Karpas-422 (cell line): Measurements from ENCODE around the gene OR5C1. TPM values are rescaled to one million over a fixed set of nuclear protein-coding genes. Genes with fewer than 3 reads are reported as not detected.
"Not testable (repeated sequence)": the region's sequence is repeated elsewhere in the genome, so short reads cannot be mapped to it uniquely, and the experiment has no call there.

ENCODE experiments used
- DNase-seq: peaks from one replicate; pipeline ENCODE4 v3.0.0-alpha.2; 2015
- H2AFZ ChIP-seq: fragments of 200-600 bp; sonication (generic); 2 replicates; pipeline ENCODE4 v1.6.1; 2014; ENCODE audit warnings: antibody characterized with exemption, low read length, mixed read lengths
- H3K27ac ChIP-seq: fragments of 200-600 bp; sonication (generic); 2 replicates; pipeline ENCODE4 v1.5.1; 2014; ENCODE audit warnings: mild to moderate bottlenecking, low read length, moderate library complexity
- H3K27me3 ChIP-seq: fragments of 200-600 bp; sonication (generic); 2 replicates; pipeline ENCODE4 v1.6.1; 2014; ENCODE audit warnings: low read length, mixed read lengths
- H3K36me3 ChIP-seq: fragments of 200-600 bp; sonication (generic); 2 replicates; pipeline ENCODE4 v1.6.1; 2014; ENCODE audit warnings: low read length, mixed read lengths; ENCODE audit not compliant: insufficient read depth
- H3K4me1 ChIP-seq: fragments of 200-600 bp; sonication (generic); 2 replicates; pipeline ENCODE4 v1.6.1; 2014; ENCODE audit warnings: mild to moderate bottlenecking, low read length, mixed read lengths
- H3K4me2 ChIP-seq: fragments of 200-600 bp; sonication (generic); 2 replicates; pipeline ENCODE4 v1.6.1; 2014; ENCODE audit warnings: low read length, low read depth, mild to moderate bottlenecking; ENCODE audit not compliant: poor library complexity, severe bottlenecking
- H3K4me3 ChIP-seq: fragments of 200-600 bp; sonication (generic); 2 replicates; pipeline ENCODE4 v1.5.1; 2014; ENCODE audit warnings: mild to moderate bottlenecking, antibody characterized with exemption, low read length, mixed read lengths
- H3K79me2 ChIP-seq: fragments of 200-600 bp; sonication (generic); 2 replicates; pipeline ENCODE4 v1.6.1; 2014; ENCODE audit warnings: mild to moderate bottlenecking, low read length, mixed read lengths
- H3K9ac ChIP-seq: fragments of 200-600 bp; sonication (generic); 2 replicates; pipeline ENCODE4 v1.6.0; 2014; ENCODE audit warnings: low read length
- H3K9me2 ChIP-seq: fragments of 200-600 bp; sonication (generic), shearing (Covaris generic); replicated peaks from 2 replicates; pipeline ENCODE4 v1.6.0; 2014; ENCODE audit warnings: mild to moderate bottlenecking, low read length, moderate library complexity; ENCODE audit not compliant: insufficient read depth
- H3K9me3 ChIP-seq: fragments of 300-700, 200-600 bp; sonication (generic); 2 replicates; pipeline ENCODE4 v1.6.1; 2014; ENCODE audit warnings: low read length, mixed read lengths
- H4K20me1 ChIP-seq: fragments of 200-600 bp; sonication (generic); 2 replicates; pipeline ENCODE4 v1.6.1; 2014; ENCODE audit warnings: mild to moderate bottlenecking, antibody characterized with exemption, low read length, low read depth; ENCODE audit not compliant: insufficient read depth
- total RNA-seq: library from RNA; depleted of rRNA; stranded (reverse); fragments of >200 nt; shearing (Covaris generic); gene quantifications from 2 replicates; pipeline ENCODE4 v1.2.3, GENCODE V29; 2014; ENCODE audit warnings: low replicate concordance; rRNA removed

The OR5C1 gene
- total RNA-seq, 1 experiment from 2014 or later, result not detected

DNA sequence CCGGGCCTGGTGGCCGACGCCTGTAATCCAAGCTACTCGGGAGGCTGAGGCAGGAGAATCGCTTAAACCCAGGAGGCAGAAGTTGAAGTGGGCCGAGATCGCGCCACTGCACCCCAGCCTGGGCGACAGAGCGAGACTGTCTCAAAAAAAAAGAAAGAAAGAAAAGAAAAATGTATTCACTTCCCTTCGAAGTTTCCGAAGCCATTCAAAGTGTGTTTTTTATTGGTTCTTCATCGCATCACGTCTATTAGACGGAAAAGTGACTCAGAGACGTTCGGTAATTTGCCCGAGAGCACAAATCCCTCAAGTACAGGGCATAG, 40.2 kb downstream of the OR5C1 start:
- Histone ChIP-seq H3K9ac (peak overlapping the region; percentile 98), H3K79me2 (peaks cover 44% of the 10 kb centered on the region), H3K4me3 (peak overlapping the region; percentile 94), H3K4me2 (peak overlapping the region; percentile 95), H2AFZ (peak overlapping the region; percentile 99), H3K4me1 (peaks cover 19% of the 10 kb centered on the region), H3K36me3 (peaks cover 15% of the 10 kb centered on the region; the same call in 1 of the 2 replicates)
- H3K9me2 ChIP-seq, DNase-seq, H4K20me1 ChIP-seq, H3K9me3 ChIP-seq, H3K27ac ChIP-seq, H3K27me3 ChIP-seq: not testable (repeated sequence)

- Histone ChIP-seq H3K4me1 (peaks cover 19% of the 10 kb centered on the region), H3K27ac (no peak overlapping the region), H3K4me2 (no peak overlapping the region), H3K9me2 (no peaks in the 10 kb centered on the region; the same call in 1 of the 2 replicates), H3K36me3 (no peaks in the 10 kb centered on the region), H3K79me2 (peaks cover 12% of the 10 kb centered on the region), H3K9ac (no peak overlapping the region), H2AFZ (no peak overlapping the region), H3K4me3 (no peak overlapping the region), H3K9me3 (no peaks in the 10 kb centered on the region), H4K20me1 (peaks cover 3% of the 10 kb centered on the region; the same call in 1 of the 2 replicates), H3K27me3 (no peaks in the 10 kb centered on the region)
- no peak for DNase-seq
These were observed 43.5 kb downstream of the OR5C1 start for GRCh38 chr9:122832194-122832593.

DNA sequence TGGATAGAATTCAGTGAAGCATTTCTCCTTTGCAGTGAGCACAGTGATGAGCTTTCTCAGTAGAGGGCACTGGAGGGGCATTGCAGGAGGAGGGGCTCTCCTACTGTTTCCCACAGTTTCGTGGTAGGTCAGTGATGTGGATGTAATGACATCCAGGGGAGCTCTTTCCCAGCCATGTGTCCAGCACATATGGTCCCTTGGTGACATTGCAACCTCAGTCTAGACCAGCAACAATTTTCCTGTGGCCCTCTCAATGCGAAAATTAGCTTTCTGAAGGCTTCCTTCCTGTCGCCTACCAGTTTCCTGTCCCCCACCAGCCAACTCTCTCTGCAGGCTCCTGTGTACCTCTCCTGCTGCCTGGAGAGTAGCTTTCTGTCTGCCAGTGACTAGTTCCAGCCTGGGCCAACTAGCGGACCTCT, 46.6 kb downstream of the OR5C1 start:
- no peaks in the 10 kb centered on the region for H4K20me1 ChIP-seq
- H3K4me3 ChIP-seq, result peak overlapping the region; percentile 20; the same call in 1 of the 2 replicates
- no peaks in the 10 kb centered on the region; the same call in 1 of the 2 replicates for H3K9me2 ChIP-seq
- H3K9ac ChIP-seq, result peak overlapping the region; percentile 37
- H3K4me1 ChIP-seq, result peaks cover 12% of the 10 kb centered on the region
- H3K36me3 ChIP-seq, result no peaks in the 10 kb centered on the region
- H3K27ac ChIP-seq, result no peak overlapping the region
- H3K79me2 ChIP-seq, result no peaks in the 10 kb centered on the region
- DNase-seq, result peak; percentile 48
- H3K4me2 ChIP-seq, result peak overlapping the region; percentile 46
- peak overlapping the region; percentile 82 for H2AFZ ChIP-seq
- H3K27me3 ChIP-seq, result no peaks in the 10 kb centered on the region
- H3K9me3 ChIP-seq, result no peaks in the 10 kb centered on the region

DNA sequence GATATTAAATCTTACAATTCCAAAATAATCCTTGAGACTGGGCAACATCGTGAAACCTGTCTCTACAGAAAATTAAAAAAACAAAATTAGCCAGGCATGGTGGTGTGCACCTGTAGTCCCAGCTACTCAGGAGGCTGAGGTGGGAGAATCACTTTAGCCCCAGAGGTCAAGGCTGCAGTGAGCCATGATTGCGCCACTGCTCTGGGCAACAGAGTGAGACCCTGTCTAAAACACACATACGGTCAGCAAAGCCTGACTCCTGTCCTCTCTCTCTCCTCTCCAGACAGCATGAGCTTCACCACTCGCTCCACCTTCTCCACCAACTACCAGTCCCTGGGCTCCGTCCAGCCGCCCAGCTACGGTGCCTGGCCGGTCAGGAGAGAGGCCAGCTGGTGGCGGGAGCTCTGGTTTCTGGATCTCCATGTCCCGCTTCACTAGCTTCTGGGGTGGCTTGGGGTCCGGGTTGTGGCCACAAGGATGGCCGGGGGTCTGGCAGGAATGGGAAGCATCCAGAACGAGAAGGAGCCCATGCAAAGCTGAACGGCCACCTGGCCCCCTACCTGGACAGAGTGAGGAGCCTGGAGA, 48.6 kb downstream of the OR5C1 start:
- H2AFZ ChIP-seq, result no peak overlapping the region
- H3K4me1 ChIP-seq, result peaks cover 12% of the 10 kb centered on the region
- no peaks in the 10 kb centered on the region for H4K20me1 ChIP-seq
- no peak overlapping the region for H3K4me3 ChIP-seq
- H3K36me3 ChIP-seq, result no peaks in the 10 kb centered on the region
- H3K27me3 ChIP-seq, result no peaks in the 10 kb centered on the region
- H3K9me3 ChIP-seq, result no peaks in the 10 kb centered on the region
- no peak for DNase-seq
- H3K9ac ChIP-seq, result no peak overlapping the region
- H3K27ac ChIP-seq, result no peak overlapping the region
- no peaks in the 10 kb centered on the region for H3K79me2 ChIP-seq
- H3K4me2 ChIP-seq, result no peak overlapping the region
- H3K9me2 ChIP-seq, result no peaks in the 10 kb centered on the region; the same call in 1 of the 2 replicates

DNA sequence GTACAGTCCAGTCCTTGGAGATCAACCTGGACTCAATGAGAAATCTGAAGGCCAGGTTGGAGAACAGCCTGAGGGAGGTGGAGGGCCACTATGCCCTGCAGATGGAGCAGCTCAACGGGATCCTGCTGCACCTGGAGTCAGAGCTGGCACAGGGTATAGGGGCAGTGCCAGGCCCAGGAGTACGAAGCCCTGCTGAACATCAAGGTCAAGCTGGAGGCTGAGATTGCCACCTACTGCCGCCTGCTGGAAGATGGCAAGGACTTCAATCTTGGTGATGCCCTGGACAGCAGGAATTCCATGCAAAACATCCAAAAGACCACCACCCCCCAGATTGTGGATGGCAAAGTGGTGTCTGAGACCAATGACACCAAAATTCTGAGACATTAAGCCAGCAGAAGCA, 49.7 kb downstream of the OR5C1 start:
- H3K9ac ChIP-seq, H2AFZ ChIP-seq, H3K4me2 ChIP-seq, H3K9me2 ChIP-seq, H3K79me2 ChIP-seq, H3K36me3 ChIP-seq, H3K4me3 ChIP-seq, DNase-seq, H3K9me3 ChIP-seq, H4K20me1 ChIP-seq, H3K27ac ChIP-seq, H3K27me3 ChIP-seq: not testable (repeated sequence)
- H3K4me1 ChIP-seq, result peaks cover 12% of the 10 kb centered on the region

Other genes starting within 250 kb of the OR5C1 start
- not detected in 2 replicates for gene OR1N2, start 235.8 kb upstream of the OR5C1 start, total RNA-seq
- 0.40 TPM in 1 of 2 replicates, not detected in the other for gene OR1L8, start 205.5 kb upstream of the OR5C1 start, total RNA-seq
- gene OR1Q1, start 174.2 kb upstream of the OR5C1 start, total RNA-seq, result not detected in 2 replicates
- gene OR1B1, start 131.3 kb upstream of the OR5C1 start, total RNA-seq, result not detected in 2 replicates
- gene OR1L1, start 127.2 kb upstream of the OR5C1 start, total RNA-seq, result not detected in 2 replicates
- not detected in 2 replicates for gene OR1L3, start 113.8 kb upstream of the OR5C1 start, total RNA-seq
- gene OR1L4, start 64.9 kb upstream of the OR5C1 start, total RNA-seq, result 0.78 TPM in 1 of 2 replicates, not detected in the other
- not detected in 2 replicates for gene OR1L6, start 46.6 kb upstream of the OR5C1 start, total RNA-seq
- not detected in 2 replicates for gene OR1K1, start 11.2 kb downstream of the OR5C1 start, total RNA-seq
- gene PDCL, start 39.7 kb downstream of the OR5C1 start, total RNA-seq, result 10.0 and 15.1 TPM in 2 replicates
- 58.5 and 93.8 TPM in 2 replicates for gene RC3H2, start 116.4 kb downstream of the OR5C1 start, total RNA-seq
- 10.8 and 26.5 TPM in 2 replicates for gene ZBTB6, start 124.4 kb downstream of the OR5C1 start, total RNA-seq
- 7.6 and 21.8 TPM in 2 replicates for gene ZBTB26, start 142.6 kb downstream of the OR5C1 start, total RNA-seq
- 46.0 and 85.1 TPM in 2 replicates for gene RABGAP1, start 152.1 kb downstream of the OR5C1 start, total RNA-seq
- 0.54 and 16.8 TPM in 2 replicates for gene GPR21, start 244.7 kb downstream of the OR5C1 start, total RNA-seq